Osteocyte (in vitro differentiated cells): ENCODE measurements around the gene SLC66A1. TPM values are rescaled to one million over a fixed set of nuclear protein-coding genes. Genes with fewer than 3 reads are reported as not detected.
"Not testable (repeated sequence)": the region's sequence is repeated elsewhere in the genome, so short reads cannot be mapped to it uniquely, and the experiment has no call there.

Experiments
- DNase-seq: peaks from one replicate; pipeline ENCODE4 v3.0.0; 2021; ENCODE audit warnings: mixed read lengths; ENCODE audit not compliant: unreplicated experiment; ENCODE audit errors: extremely low spot score
- H3K27ac Mint-ChIP-seq: one replicate; pipeline ENCODE4 v1.8.0; 2021; ENCODE audit warnings: mild to moderate bottlenecking, mixed read lengths; ENCODE audit not compliant: unreplicated experiment
- H3K27me3 Mint-ChIP-seq: one replicate; pipeline ENCODE4 v1.8.0; 2021; ENCODE audit warnings: mixed read lengths; ENCODE audit not compliant: unreplicated experiment
- H3K36me3 Mint-ChIP-seq: one replicate; pipeline ENCODE4 v1.8.0; 2021; ENCODE audit warnings: mixed read lengths; ENCODE audit not compliant: unreplicated experiment
- H3K4me1 Mint-ChIP-seq: one replicate; pipeline ENCODE4 v1.8.0; 2021; ENCODE audit warnings: mixed read lengths; ENCODE audit not compliant: unreplicated experiment
- H3K4me3 Mint-ChIP-seq: one replicate; pipeline ENCODE4 v1.8.0; 2021; ENCODE audit warnings: mild to moderate bottlenecking, moderate library complexity, mixed read lengths; ENCODE audit not compliant: unreplicated experiment
- H3K9me3 Mint-ChIP-seq: one replicate; pipeline ENCODE4 v1.8.0; 2021; ENCODE audit warnings: mixed read lengths; ENCODE audit not compliant: unreplicated experiment
- total RNA-seq: library from RNA; stranded (reverse); gene quantifications from 2 replicates; pipeline ENCODE4 v1.2.1, GENCODE V29; 2021
- TF ChIP-seq, protein P1 (sequence below): fragments of 200-600 bp; sonication (generic); IDR thresholded peaks from 2 replicates; pipeline ENCODE4 v1.5.0; 2021; ENCODE audit warnings: antibody characterized with exemption, mild to moderate bottlenecking, moderate library complexity

Gene SLC66A1
- total RNA-seq, 1 donor from 2014 or later: 25.8 TPM

DNA sequence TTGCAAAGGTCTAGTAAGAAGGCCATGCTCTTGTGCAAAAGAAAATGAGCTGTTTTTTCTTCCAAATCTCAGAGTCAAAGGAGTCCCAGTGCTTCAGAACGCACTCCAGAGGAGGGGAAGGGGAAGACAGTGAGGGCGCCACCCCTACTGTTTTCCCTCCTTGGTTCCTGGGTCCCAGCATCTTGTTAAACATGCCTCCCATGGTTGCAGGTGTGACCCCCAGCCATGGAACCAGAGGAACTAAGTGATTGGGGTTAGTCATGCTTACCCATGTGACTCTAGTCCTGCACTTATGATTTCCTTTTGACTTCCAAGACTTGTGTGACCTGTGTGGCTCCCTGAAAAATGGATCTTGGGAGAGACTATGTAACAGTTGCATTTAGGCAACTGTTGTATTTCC lies 17.5 kb upstream of the SLC66A1 start:
- peaks cover 27% of the 10 kb centered on the region for H3K36me3 Mint-ChIP-seq
- H3K4me3 Mint-ChIP-seq: no peak overlapping the region
- TF ChIP-seq, protein P1, sequence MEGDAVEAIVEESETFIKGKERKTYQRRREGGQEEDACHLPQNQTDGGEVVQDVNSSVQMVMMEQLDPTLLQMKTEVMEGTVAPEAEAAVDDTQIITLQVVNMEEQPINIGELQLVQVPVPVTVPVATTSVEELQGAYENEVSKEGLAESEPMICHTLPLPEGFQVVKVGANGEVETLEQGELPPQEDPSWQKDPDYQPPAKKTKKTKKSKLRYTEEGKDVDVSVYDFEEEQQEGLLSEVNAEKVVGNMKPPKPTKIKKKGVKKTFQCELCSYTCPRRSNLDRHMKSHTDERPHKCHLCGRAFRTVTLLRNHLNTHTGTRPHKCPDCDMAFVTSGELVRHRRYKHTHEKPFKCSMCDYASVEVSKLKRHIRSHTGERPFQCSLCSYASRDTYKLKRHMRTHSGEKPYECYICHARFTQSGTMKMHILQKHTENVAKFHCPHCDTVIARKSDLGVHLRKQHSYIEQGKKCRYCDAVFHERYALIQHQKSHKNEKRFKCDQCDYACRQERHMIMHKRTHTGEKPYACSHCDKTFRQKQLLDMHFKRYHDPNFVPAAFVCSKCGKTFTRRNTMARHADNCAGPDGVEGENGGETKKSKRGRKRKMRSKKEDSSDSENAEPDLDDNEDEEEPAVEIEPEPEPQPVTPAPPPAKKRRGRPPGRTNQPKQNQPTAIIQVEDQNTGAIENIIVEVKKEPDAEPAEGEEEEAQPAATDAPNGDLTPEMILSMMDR: no peak
- peaks cover 8% of the 10 kb centered on the region for H3K4me1 Mint-ChIP-seq
- H3K9me3 Mint-ChIP-seq: peaks cover 18% of the 10 kb centered on the region
- no peaks in the 10 kb centered on the region for H3K27me3 Mint-ChIP-seq
- no peak overlapping the region for H3K27ac Mint-ChIP-seq
- no peak for DNase-seq

DNA sequence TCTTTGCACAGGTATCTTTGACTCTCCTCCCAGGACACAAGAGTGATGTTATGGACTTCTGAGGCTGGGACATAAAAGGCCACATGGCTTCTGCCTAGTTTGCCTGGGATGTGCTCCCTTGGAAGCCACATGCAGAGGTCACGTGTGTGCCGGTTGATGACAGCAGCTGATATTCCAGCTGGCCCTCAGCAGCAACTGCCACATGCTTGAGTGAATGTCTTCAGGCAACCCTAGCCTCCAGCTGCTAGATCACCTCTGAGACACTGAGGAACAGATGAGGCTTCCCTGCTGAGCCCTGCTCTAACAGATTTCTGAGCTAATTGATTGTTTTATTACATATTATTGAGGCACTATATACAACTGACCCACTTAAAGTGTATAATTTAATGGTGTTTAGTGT lies 11.9 kb upstream of the SLC66A1 start:
- TF ChIP-seq, protein P1: no peak
- peaks cover 6% of the 10 kb centered on the region for H3K9me3 Mint-ChIP-seq
- no peak overlapping the region for H3K4me3 Mint-ChIP-seq
- no peak overlapping the region for H3K27ac Mint-ChIP-seq
- H3K27me3 Mint-ChIP-seq: no peaks in the 10 kb centered on the region
- H3K4me1 Mint-ChIP-seq: no peaks in the 10 kb centered on the region
- peaks cover 35% of the 10 kb centered on the region for H3K36me3 Mint-ChIP-seq
- no peak for DNase-seq

DNA sequence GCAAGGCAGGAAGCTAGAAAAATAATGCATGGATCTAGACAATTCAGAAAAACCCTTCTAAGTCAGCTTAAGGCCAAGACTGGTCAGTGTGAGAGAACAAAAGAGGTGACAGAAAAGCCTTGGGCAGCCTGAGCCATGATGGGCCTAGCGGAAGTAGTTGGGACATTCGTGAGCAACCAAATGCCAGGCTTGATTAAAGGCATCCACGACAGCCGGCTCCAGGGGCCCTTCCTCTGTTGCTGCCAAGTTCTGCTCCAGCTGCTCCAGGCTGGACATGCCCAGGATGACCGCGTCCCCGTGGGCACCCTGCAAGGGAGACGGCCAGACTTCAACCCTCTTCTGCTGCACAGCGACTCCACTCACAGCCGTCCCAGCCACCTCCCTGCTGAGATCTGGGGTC lies 8.0 kb upstream of the SLC66A1 start:
- H3K27ac Mint-ChIP-seq, H3K4me1 Mint-ChIP-seq, H3K27me3 Mint-ChIP-seq, DNase-seq, H3K9me3 Mint-ChIP-seq, H3K4me3 Mint-ChIP-seq: not testable (repeated sequence)
- H3K36me3 Mint-ChIP-seq: peaks cover 58% of the 10 kb centered on the region

DNA sequence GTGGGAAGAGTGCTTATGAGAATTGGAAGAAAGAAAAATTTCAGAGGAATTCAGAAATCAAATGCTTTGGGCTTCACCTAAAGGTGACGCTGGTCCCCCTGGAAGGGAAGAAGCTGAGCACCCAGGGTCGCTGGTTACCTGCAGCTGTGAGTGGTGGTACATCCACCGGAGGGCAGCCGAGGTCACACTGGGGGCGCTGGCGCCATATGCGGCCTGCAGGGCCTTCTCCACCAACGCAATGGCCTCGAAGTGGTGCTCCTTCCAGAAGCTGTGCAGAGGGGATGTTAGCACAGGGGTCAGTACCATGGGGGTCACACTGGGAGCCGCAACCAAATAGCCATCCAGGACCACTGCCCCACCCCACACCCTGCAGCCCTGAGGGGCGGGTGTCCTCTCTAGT lies 6.2 kb upstream of the SLC66A1 start:
- H3K4me1 Mint-ChIP-seq: peaks cover 16% of the 10 kb centered on the region
- no peak overlapping the region for H3K27ac Mint-ChIP-seq
- peaks cover 54% of the 10 kb centered on the region for H3K36me3 Mint-ChIP-seq
- H3K4me3 Mint-ChIP-seq: no peak overlapping the region
- no peaks in the 10 kb centered on the region for H3K9me3 Mint-ChIP-seq
- TF ChIP-seq, protein P1: no peak
- no peak for DNase-seq
- H3K27me3 Mint-ChIP-seq: no peaks in the 10 kb centered on the region

DNA sequence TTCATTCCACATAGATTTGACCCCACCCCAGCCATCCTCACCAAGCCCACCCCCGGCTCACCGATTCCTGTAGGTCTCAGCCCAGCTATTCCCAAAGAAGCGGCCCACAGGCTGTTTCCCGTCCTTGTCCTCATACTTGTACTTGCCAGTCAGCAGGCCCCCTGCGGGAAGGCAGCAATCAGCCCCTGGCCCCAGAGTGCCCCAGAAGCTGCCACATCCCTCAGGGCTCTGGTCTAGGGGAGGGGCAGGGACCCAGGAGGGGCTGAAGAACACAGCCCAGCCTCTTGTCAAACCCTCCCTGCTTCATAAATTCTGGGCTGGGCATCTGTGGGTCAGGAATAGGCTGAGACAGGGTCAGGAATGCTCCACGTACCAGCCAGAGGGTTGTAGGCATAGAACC lies 5.2 kb upstream of the SLC66A1 start:
- peaks cover 54% of the 10 kb centered on the region for H3K36me3 Mint-ChIP-seq
- no peak overlapping the region for H3K27ac Mint-ChIP-seq
- TF ChIP-seq, protein P1: no peak
- peaks cover 22% of the 10 kb centered on the region for H3K4me1 Mint-ChIP-seq
- H3K4me3 Mint-ChIP-seq: no peak overlapping the region
- DNase-seq: no peak
- H3K9me3 Mint-ChIP-seq: no peaks in the 10 kb centered on the region
- no peaks in the 10 kb centered on the region for H3K27me3 Mint-ChIP-seq
